HG03108 (cell line): ENCODE measurements around the gene PRKN.

Experiments used
- ATAC-seq: cut with Tn5 transposase; IDR thresholded peaks from one replicate; pipeline ENCODE4 v1.9.1; 2021; ENCODE audit warnings: moderate library complexity; ENCODE audit not compliant: unreplicated experiment

The PRKN gene

DNA sequence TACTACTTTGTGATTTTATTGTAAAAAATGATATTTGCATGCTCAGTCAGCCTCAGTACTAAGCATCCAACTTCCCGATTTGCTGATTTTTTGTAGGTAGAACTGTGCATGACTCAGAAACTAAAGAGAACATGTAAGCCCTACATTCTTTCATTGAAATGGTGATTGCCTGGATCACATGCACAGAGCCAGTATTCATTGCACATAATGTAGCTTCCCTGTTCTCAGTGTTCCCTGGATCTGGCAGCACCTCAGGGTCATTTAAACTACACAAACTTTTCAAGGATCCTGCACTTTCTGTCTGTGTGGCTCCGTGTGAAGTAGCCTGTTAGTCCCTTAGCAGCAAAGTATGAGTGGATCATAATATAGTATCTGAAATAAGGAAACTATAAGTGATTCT is 1030.8 kb downstream of the PRKN start:
- ATAC-seq, result no peak

DNA sequence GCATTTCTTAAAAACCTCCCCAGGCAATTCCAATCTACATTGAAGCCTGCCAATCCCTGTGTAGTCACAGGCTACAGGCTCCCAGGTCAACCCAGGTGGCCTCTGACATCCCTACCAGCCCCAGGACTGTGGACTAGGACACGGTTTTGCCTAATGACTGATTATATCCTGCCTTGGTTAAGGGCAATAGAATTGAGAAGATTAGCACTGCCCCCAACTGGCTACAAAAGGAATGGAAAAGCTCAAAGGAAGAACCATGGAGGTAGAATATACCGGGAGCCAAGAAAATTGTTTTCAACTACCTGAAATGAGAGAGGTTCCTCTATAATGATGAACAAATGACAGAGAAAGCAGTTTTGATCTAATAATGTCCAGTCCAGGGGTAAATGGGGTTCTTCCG is 1032.6 kb downstream of the PRKN start:
- no peak for ATAC-seq

DNA sequence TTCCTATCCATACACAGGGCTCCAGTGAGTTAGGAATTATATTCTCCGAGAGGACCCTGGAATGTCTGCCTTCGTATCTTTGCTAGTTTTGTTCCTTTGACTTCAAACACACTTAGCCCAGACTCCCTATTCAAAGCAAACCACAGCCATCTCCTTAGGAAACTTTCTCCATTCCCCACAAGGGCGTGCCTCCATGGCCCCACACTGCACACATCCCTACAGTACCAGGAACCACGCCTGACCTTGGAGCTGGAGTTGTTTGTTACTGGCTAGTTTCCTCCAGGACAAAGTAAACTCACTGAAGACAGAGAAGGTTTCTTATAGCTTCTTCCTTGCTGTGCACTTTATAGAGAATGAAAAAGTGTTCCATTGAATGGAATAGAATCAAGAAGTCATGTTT is 1040.9 kb downstream of the PRKN start:
- ATAC-seq, result no peak

- ATAC-seq, result no peak
Measured at GRCh38 chr6:161684731-161685475, 1042.7 kb downstream of the PRKN start.

DNA sequence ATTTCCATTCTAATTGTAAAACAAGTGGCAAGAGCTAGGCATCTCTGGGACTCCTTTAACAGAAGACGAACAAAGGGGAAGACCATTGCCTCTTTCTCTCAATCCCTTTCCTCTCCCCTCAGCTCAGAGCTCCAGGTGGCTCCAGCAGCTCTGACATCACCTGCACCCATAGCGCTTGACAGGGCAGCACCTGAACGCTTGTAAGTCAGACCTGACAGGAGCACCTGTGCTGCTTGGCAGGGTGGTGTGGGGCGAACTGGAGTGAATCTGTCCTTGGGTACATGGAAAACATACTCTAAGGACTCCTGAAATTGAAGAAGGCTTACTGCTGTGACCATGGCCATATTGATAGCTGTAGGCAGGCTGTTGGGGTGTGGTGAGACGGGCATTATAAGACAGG is 1044.2 kb downstream of the PRKN start:
- ATAC-seq, result no peak

DNA sequence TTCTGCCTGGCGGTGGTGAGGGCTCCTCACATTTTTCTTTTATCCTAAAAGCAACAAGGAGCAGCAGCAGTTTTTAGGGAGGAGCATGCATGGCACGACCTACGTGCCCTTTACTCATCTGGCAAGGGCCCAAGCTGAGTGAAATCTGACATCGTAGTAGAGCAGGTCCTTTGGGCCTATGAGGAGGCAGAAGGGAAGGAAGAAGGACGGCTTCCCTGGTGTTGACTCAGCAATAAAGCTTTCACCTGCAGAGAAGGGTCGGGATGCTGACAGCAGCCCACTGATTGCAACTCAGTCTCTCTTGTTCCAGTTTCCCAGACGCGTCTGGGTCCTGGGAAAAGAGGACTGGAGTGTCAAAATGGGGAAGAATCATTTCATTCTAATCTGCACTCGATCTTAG is 1044.6 kb downstream of the PRKN start:
- ATAC-seq, result no peak

GRCh38 chr6:161679980-161680538 is 1047.5 kb downstream of the PRKN start:
- no peak for ATAC-seq

DNA sequence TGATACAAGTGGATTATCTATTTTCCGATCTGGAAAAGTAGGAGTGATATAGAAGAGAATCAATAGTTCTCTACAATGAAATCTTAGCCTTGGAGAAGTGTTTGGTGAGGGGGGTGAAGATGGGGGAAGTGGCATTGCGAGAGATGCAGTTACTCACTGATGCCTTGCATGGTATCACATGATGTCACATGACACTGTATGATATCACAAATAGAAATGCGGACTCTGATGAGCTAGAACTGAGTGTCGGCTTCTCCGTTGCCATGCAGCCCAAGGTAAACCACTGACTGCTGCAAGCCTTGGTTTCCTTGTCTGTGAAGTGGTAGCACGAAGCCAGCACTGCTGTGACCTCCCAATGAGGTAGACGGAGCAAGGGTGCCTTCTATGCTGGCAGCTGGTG is 1050.4 kb downstream of the PRKN start:
- no peak for ATAC-seq

DNA sequence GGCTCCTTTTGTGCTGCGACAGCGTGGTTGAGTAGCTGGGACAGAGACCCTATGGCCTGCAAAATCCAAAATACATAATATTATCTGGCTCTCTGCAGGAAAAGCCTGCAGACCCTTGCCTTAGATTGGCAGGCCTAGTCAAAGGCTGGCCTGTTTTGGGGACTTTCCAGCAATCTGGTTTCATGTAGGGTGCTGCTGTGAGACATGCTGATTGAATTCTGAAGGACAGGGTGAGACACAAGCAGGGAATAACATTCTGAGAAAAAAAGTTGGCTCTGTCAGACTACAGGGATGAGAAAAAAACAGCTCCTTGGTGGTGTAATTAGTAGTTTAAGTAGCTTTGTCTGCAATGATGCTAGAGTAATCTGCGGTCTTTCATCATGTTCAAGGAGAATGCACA is 1051.0 kb downstream of the PRKN start:
- no peak for ATAC-seq

DNA sequence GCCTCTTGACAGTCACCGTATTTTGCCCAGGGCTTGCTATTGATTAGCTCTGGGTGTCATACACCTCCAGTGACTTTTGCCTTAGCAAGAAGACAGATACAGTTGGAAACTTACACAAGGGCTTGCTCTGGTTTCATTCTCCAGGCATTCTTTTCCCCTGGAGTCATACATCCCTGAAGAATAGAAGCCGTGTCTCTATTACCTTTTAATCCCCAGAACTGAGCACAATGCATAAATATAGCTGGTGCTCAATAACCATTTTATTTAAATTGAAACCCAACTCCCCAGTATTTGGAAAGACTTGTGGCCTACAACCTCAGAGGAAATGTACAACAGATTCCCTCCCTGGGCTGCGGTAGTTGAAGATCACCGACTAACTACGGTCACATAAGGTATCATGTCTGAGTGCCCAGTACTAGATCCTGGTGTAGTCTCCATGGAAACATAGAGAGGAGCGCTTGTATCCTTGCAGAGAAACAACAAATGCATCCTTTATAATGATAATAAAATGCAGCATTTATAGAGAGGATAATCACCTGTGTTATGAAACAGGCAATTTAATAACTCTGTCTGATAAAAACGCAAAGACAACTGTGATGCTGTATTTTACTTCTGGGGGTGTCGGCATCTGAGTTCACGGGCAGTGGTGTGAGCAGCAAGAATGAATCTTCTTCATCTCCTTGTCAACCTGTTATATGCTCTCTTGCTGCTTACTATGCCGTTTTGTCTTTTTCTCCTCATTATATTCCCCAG is 1052.5 kb downstream of the PRKN start:
- no peak for ATAC-seq

DNA sequence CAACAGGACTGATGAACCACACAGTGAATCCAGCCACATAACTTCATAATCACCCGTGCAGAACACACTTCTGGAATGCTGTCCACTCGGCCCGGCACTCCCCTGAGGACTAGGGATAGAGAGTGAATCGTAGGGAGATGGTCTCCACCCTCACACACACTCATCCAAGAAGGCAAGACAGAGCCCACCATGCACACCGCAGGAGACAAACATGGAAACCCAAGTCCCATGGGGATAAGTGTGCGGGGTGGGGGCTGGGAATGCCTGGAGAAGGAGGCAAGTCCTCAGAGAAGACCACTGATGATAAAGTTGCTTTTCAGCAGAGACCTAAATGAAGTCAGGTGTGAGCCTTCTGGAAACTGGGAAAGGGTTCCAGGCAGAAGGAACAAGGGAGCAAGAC is 1054.5 kb downstream of the PRKN start:
- no peak for ATAC-seq

DNA sequence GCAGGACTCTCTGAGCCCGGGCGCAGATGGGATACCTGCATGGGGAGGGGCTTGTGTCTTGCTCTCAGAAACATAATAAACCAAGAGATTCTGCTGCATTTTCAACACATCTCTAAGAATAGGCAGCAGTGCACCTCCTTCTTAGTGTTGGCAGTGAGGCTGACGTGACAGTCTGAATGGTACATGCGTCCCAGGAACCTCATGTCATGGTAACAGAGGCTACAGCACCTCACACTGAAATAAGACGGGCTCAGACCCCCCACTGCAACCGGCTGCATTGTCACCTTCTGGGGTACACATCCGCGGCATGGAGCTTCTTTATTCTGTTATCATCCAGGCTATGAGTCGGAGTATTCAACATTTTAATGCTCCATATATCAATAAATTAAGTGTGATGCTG is 1056.4 kb downstream of the PRKN start:
- no peak for ATAC-seq

GRCh38 chr6:161668665-161669064 is 1058.9 kb downstream of the PRKN start:
- ATAC-seq, result no peak

DNA sequence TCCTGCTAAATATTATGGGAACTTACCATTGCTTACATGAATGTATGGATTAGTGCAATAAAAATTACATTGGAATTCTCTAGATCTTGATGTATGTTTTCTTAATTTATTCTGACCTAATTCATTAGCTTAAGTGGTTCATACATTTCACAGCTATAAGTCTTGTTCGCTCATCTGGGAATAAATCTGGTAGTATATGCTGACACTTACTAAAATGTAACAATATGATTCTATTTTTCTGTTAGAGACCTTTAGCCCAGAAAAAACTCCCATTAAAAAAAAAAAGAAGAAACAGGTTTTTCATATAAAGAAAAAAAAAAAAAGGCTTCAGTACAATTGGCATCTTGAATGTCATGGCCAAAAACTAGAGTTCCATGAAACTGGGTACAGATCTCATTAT is 1059.6 kb downstream of the PRKN start:
- no peak for ATAC-seq

- ATAC-seq, result no peak
Measured at GRCh38 chr6:161663682-161664081, 1063.9 kb downstream of the PRKN start.

GRCh38 chr6:161660666-161661571 is 1066.6 kb downstream of the PRKN start:
- ATAC-seq, result no peak

GRCh38 chr6:161658211-161658610 is 1069.4 kb downstream of the PRKN start:
- ATAC-seq, result no peak

- no peak for ATAC-seq
Measured at GRCh38 chr6:161654209-161654608, 1073.4 kb downstream of the PRKN start.

DNA sequence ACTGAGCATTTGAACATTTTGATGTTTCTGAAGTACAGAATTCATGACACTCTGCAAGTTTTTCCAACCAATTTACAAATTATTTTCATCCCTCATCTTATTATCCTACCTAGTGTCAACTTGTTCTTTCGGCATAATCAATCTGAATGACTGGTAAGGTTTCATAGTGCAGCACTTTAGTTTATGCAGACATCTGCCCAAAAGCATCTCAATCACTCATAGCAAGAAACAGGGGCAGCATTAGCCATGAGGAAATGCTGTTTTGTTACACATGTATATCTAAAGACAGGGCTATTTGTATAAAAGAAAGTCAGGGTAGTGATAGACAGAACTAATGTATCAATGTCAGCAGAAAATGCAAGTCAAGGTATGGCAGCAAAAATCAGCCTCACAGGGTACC is 1075.6 kb downstream of the PRKN start:
- no peak for ATAC-seq

DNA sequence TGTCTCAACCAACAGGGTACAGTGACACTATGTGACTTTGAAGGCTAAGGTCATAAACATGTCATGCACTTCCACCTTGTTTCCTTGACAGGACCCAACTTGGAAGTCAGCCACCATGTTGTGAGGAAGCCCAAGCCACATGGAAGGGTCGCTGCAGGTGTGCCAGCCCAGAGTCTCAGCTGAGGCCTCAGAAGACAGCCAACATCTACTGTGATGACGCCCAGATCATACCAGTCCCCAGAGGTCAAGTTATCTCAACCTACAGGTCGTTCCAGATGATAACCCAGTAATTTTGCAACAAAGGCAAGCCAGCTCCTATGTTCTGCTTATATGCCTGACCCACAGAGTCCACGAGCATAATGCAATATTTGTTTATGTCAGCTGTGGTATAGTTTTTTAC is 1077.7 kb downstream of the PRKN start:
- ATAC-seq, result no peak

DNA sequence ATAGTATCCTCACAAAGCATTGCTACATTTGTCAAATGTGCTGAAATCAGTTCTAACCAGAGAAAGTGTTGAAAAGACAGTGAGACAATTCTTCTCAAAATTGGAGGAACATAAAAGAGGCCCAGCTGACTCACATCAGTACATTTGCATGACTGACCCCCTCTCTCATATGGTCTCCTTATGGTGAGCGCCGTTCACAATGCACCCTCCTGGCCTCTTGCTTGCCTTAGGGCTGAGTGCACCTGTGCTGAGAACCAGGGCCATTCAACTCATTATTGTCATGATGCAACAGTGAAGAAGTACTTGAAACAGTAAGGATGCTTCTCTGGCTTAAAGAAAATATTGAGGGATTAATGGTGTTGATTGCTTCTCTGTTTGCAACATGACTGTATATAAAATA is 1078.5 kb downstream of the PRKN start:
- no peak for ATAC-seq
